Mucosa of stomach (tissue), 1 donor: ENCODE data around the gene ATAD3B.
A peak's percentile ranks its signal among the peaks of the same experiment; 100 is the strongest.

Source experiments
- H3K27me3 ChIP-seq: one replicate; pipeline ENCODE4 v1.7.0; 2013; ENCODE audit warnings: mild to moderate bottlenecking, low read length; ENCODE audit not compliant: control insufficient read depth, insufficient read depth
- H3K36me3 ChIP-seq: one replicate; pipeline ENCODE4 v1.7.0; 2013; ENCODE audit warnings: low read length; ENCODE audit not compliant: control insufficient read depth, insufficient read depth
- H3K4me1 ChIP-seq: one replicate; pipeline ENCODE4 v1.7.0; 2013; ENCODE audit warnings: mild to moderate bottlenecking, low read length; ENCODE audit not compliant: control insufficient read depth, insufficient read depth
- H3K4me3 ChIP-seq: one replicate; pipeline ENCODE4 v1.7.0; 2013; ENCODE audit warnings: low read length
- H3K9ac ChIP-seq: one replicate; pipeline ENCODE4 v1.7.0; 2013; ENCODE audit warnings: mild to moderate bottlenecking, low read length, moderate library complexity
- H3K9me3 ChIP-seq: one replicate; pipeline ENCODE4 v1.7.0; 2013; ENCODE audit warnings: mild to moderate bottlenecking, low read length, moderate library complexity; ENCODE audit not compliant: control insufficient read depth
- donor health status: Pancreatic carcinoma.

ATAD3B gene

DNA sequence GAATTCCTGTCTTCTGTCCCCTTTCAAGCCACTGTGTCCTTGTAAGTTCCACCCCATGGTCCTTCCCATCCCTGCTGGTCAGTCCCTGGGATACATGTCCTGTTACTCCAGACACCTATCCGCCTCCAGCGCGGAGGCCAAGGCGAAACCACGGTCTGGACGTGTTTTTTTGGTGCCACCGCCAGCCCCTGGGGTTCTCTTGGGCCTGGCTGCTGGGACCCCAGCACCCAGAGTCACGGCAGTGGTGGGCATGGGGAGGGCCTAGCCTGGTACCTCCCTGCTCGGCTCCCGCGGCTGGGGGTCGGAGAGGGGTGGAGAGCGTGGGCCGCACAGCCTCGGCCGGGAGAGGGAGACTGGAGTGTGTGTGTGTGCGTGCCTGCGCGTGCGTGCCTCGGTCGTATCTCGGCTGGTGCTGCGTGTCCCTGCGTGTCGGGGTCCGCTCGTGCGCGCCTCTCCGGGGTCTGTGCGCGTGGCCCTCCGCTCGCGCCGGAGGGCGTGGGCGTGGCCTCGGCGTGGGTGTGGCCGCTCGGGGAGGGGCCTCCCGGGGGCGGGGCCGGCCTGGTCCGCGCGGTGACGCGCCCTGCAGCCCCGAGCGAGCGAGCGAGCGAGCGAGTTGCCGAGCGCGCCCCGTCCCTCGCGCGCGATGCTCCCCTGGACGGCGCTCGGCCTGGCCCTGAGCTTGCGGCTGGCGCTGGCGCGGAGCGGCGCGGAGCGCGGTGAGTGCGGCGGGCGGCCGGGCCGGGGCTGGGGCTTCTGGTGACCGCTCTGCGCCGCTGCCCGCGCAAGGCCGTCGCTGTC is 36.3 kb upstream of the ATAD3B start, which contains the start of gene VWA1:
TSS of gene VWA1 (plus strand) at position 585 of the 798 bp plus-strand sequence. CDS start at position 644, 59 bp downstream.
- Histone ChIP-seq H3K9me3 (no peaks in the 10 kb centered on the region), H3K4me1 (peaks cover 81% of the 10 kb centered on the region), H3K9ac (peak within 1 kb of the TSS; percentile 72), H3K27me3 (no peaks in the 10 kb centered on the region), H3K36me3 (no peaks in the 10 kb centered on the region), H3K4me3 (peak within 1 kb of the TSS; percentile 41)

DNA sequence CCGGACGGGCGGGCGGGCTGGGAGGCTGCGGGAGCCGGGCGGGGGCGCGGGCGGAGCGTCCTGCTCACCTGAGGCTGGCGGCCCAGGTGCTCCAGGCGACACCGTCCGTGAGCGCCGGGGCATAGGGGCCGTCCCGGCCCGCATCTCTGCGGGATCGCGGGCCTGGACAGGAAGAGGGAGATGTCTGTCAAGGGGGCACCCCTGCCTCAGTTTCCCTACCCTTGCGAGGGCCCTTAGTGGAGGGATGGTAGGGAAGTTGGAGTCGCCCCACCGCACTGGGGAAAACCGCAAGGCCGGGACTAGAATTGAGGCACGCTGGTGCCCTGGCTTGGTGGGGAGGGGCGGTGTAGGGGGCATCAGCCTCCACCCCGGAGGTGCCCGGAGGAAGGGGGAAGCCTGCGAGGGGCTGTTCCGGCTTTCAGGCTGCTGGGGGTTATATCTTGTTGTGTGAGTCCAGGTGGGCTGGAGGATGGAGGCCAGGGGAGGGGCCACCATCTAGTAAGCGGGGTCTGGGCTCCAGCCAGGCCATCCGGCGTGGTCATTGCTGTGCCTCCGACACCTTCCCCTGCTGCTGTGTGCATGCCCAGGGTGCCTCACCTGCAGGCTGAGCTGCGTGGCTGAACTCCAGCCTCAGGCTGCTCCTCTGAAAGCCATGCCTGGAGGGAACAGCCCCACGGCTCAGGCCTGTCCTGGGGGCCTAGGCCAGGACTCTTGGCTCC is 35.5 kb upstream of the ATAD3B start:
- no peaks in the 10 kb centered on the region for H3K27me3 ChIP-seq
- no peaks in the 10 kb centered on the region for H3K36me3 ChIP-seq
- peak overlapping the region; percentile 72 for H3K9ac ChIP-seq
- peaks cover 83% of the 10 kb centered on the region for H3K4me1 ChIP-seq
- H3K9me3 ChIP-seq = no peaks in the 10 kb centered on the region
- H3K4me3 ChIP-seq = peak overlapping the region; percentile 41

DNA sequence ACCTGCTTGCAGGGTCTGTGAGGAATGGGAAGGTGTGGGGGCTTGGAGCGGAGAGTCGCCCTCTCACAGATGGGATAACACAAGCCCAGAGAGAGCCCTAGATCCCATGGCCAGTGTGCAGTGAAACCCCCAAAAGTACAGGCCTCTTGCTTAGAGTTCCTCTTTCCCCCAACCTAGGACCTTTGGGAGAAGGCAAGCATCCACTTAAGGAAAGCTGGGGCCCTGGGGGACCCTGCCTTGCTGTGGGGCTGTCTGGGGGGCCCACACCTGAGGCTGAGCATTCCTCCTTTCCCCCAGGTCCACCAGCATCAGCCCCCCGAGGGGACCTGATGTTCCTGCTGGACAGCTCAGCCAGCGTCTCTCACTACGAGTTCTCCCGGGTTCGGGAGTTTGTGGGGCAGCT is 34.9 kb upstream of the ATAD3B start:
- H3K36me3 ChIP-seq = no peaks in the 10 kb centered on the region
- peaks cover 80% of the 10 kb centered on the region for H3K4me1 ChIP-seq
- peak overlapping the region; percentile 72 for H3K9ac ChIP-seq
- H3K9me3 ChIP-seq = no peaks in the 10 kb centered on the region
- no peaks in the 10 kb centered on the region for H3K27me3 ChIP-seq
- H3K4me3 ChIP-seq = peak overlapping the region; percentile 41

DNA sequence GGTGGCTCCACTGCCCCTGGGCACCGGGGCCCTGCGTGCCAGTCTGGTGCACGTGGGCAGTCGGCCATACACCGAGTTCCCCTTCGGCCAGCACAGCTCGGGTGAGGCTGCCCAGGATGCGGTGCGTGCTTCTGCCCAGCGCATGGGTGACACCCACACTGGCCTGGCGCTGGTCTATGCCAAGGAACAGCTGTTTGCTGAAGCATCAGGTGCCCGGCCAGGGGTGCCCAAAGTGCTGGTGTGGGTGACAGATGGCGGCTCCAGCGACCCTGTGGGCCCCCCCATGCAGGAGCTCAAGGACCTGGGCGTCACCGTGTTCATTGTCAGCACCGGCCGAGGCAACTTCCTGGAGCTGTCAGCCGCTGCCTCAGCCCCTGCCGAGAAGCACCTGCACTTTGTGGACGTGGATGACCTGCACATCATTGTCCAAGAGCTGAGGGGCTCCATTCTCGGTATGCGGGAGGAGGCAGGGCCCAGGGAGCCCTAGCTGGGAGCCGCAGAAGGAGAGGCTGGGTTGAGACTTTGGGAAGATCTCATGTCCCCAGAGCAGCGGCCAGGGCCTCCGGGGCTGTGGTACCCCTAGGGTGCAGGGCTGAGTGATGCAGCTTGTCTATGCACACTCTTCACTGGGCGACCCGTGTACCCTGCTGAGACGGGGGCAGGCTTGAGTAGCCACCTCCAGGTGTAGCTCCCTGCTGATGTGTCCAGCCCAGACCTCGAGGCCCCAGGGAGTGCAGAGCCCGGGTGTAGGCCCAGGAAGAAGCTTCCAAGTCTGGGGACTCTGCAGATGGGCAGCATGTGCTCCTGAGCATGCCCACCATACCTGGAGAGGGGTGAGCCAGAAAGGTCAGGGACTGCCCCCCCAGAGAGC is 34.3 kb upstream of the ATAD3B start:
- Histone ChIP-seq H3K27me3 (no peaks in the 10 kb centered on the region), H3K9me3 (no peaks in the 10 kb centered on the region), H3K4me1 (peaks cover 74% of the 10 kb centered on the region), H3K4me3 (no peak overlapping the region), H3K9ac (peak overlapping the region; percentile 48), H3K36me3 (no peaks in the 10 kb centered on the region)

- Histone ChIP-seq H3K27me3 (no peaks in the 10 kb centered on the region), H3K9ac (peak overlapping the region; percentile 48), H3K36me3 (no peaks in the 10 kb centered on the region), H3K4me3 (no peak overlapping the region), H3K9me3 (no peaks in the 10 kb centered on the region), H3K4me1 (peaks cover 67% of the 10 kb centered on the region)
These were observed 33.6 kb upstream of the ATAD3B start for GRCh38 chr1:1437904-1438376.

DNA sequence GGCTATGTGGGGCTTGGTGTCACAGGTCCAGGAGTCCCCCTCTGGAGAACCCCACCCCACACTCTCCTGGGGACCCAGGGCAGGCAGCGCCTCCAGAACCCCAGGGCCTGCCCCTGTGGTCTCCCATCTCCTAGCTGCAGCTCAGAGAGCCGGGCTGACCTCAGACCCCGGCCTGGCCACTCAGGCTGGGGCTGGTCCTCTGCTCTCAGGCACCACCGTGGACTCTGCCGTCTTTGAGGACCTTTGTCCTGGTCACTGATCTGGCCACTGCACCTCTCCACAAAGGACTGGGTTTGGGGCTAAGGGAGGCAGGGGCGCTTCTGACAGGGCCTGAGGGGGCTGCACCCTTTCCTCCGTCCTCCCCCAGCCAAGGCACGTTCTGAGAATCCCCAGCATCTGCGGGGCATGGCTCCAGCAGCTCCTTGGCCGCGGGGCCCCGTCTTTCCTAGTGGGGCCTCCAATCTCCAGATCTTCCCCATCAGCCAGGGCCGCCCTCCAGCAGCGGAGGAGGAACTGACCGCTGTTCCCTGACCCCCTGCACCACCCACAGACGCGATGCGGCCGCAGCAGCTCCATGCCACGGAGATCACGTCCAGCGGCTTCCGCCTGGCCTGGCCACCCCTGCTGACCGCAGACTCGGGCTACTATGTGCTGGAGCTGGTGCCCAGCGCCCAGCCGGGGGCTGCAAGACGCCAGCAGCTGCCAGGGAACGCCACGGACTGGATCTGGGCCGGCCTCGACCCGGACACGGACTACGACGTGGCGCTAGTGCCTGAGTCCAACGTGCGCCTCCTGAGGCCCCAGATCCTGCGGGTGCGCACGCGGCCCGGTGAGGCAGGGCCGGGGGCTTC is 32.8 kb upstream of the ATAD3B start:
- H3K9ac ChIP-seq = peak overlapping the region; percentile 48
- H3K4me1 ChIP-seq = peaks cover 59% of the 10 kb centered on the region
- no peak overlapping the region for H3K4me3 ChIP-seq
- H3K9me3 ChIP-seq = no peaks in the 10 kb centered on the region
- no peaks in the 10 kb centered on the region for H3K36me3 ChIP-seq
- H3K27me3 ChIP-seq = no peaks in the 10 kb centered on the region

DNA sequence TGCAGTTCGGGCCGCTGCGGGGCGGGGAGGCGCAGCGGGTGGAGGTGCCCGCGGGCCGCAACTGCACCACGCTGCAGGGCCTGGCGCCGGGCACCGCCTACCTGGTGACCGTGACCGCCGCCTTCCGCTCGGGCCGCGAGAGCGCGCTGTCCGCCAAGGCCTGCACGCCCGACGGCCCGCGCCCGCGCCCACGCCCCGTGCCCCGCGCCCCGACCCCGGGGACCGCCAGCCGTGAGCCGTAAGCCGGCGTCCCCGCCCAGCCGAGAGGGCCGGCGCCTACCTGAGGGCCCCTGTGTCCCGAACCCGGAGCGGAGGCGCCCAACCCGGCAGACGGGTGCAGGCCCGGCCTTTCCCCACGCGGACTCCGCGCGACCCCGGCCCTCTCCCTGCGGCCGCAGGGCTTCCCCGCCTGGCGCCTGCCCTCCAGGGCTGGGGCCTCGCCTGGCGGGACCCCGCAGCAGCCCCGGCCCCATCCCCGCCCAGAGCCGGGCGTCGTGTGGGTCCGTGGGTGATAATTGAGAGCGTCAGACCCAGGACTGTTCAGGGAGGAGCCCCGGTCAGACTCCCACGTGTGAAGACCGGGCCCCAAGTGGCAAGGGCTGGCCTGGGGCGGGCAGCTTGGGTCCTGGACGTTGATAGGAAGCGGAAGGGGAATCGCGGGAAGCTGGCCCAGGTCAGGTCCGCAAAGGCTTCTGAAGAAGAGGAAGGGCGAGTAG is 31.9 kb upstream of the ATAD3B start:
- H3K27me3 ChIP-seq = no peaks in the 10 kb centered on the region
- H3K9me3 ChIP-seq = no peaks in the 10 kb centered on the region
- no peaks in the 10 kb centered on the region for H3K36me3 ChIP-seq
- peaks cover 50% of the 10 kb centered on the region for H3K4me1 ChIP-seq
- H3K9ac ChIP-seq = no peak overlapping the region
- no peak overlapping the region for H3K4me3 ChIP-seq

GRCh38 chr1:1440262-1441001 is 31.1 kb upstream of the ATAD3B start:
- peaks cover 43% of the 10 kb centered on the region for H3K4me1 ChIP-seq
- H3K9ac ChIP-seq = peak overlapping the region; percentile 47
- no peaks in the 10 kb centered on the region for H3K9me3 ChIP-seq
- no peak overlapping the region for H3K4me3 ChIP-seq
- H3K36me3 ChIP-seq = no peaks in the 10 kb centered on the region
- no peaks in the 10 kb centered on the region for H3K27me3 ChIP-seq

DNA sequence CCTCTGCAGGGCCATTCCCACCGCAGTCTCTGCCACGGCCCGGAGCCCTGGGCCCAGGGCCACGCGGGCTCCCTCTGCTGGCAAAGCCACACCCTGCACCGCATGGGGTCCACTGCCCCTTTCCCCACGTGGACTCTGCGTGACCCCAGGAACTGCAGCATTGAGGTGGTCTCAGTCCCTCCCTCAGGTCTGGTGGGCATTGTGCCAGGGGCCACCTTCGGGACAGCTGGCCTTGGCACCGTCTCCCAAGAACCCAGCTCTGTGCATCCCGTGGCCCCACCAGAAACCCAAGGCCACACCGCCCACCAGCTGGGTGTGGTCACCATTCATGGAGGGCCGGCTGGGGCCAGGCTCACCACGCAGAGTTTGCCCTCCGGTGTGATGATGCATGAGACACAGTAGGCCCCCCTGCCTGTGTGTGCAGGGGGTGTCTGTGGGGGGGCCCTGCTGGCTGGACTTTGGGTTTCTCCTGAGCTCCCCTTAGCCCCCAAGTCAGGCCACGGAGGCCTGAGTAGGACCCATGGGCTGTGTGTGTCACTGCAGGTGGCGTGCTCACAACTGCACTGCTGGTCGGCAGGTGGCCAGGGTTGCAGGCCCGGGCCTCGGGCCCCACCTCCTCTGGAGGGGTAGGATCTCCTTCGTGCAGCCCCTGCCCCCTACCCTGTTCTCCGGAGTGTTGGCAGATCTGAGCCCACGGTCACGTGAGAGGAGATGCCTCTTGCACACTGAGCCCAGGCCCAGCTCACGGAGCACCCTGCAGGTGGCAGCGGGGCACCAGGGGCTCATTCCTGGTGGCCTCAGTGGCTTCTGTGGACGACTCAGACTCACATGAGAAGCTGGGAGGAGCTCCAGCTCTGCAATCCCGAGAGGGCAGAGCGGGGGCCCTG is 30.3 kb upstream of the ATAD3B start:
- H3K9ac ChIP-seq = peak overlapping the region; percentile 47
- H3K4me3 ChIP-seq = no peak overlapping the region
- no peaks in the 10 kb centered on the region for H3K36me3 ChIP-seq
- peaks cover 38% of the 10 kb centered on the region for H3K4me1 ChIP-seq
- H3K27me3 ChIP-seq = no peaks in the 10 kb centered on the region
- no peaks in the 10 kb centered on the region for H3K9me3 ChIP-seq
